ENCODE data around the gene THSD4. TPM values are rescaled to one million over a fixed set of nuclear protein-coding genes. Genes with fewer than 3 reads are reported as not detected.

The THSD4 gene
- total RNA-seq, 1 donor from 2014 or later, result 116 TPM

DNA sequence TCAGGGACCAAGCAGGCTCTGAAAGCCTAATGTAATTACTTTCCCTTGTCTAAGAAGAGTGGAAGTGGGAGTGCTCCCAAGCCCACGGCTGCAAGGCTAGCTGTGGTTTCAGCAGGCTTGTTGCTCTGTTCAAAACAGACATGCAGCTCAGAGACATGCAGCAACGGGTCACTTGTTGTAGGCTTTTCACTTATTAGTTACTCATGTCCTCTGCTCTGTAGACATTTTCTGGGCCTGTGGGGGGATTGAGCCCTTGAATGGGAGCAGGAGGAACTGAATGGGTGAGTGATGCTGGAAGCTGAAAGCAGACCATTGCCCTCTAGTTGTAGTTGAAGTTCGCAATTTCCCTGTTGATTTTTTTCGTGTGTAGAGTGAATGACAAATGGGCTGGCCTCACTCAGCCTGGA, 433.1 kb downstream of the THSD4 start:
- intact Hi-C loops (cut with DNase I), result no loop called here
- no peak for DNase-seq (ENCODE audit: low spot score)

DNA sequence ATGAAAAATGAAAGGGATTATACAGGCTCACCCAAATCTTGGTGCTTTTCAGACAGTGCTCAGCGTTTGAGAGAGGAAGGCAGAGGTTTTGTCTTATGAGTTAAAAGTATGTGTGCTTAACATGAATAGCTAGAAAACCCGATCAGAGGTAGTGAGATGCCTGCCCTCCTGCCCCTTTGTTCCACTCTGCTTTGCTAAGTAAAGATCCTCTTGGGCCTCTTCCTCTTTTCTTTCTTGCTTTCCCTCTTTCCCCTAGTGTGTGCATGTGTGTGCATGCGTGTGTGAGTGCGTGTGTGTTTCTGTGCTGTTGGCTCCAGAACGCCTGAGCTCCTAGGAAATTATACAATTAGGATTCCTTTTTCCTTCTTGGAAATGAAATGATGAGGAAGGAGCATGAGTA, 433.8 kb downstream of the THSD4 start:
- intact Hi-C loops (cut with DNase I), result no loop called here
- no peak for DNase-seq (ENCODE audit: low spot score)

DNA sequence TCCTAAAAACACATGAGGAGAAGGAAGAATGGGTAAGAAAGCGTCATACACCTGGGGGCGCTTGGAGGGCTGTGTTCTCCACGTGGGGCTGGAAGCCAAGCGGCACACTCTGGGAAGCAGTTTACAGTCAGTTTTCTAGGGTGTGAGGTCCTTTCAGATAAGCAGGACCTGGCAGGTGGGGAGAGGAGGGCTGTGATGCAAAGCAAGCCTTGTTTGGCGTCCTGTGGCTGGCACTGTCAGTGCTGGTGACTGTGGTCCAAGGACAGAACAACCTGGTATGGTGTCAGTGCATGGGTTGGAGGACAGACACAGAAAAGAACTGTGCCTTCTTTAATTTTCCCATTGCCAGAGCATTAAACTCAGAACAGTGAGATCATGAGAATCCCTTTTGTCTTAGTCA, 434.4 kb downstream of the THSD4 start:
- no peak for DNase-seq (ENCODE audit: low spot score)
- intact Hi-C loops (cut with DNase I), result no loop called here

DNA sequence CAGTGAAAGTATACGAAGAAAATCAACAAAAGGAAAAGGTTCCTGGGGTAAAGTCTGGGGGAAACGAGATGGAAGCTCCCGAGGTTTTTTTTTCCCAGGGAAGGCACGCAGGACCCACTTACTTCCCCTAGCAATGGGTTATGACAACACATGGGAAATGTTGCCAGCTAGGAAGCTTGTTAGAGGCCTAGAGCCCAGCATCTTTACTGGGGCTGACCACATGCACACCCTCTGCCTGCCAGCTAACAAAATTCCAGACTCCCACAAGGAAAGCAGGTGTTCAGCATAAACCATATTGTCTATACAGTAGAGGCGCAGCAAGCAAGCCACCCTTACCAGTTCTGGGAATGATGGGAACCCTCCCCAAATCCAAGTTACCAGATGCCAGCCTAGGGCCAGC, 436.3 kb downstream of the THSD4 start:
- DNase-seq (ENCODE audit: low spot score), result no peak
- intact Hi-C loops (cut with DNase I), result no loop called here

DNA sequence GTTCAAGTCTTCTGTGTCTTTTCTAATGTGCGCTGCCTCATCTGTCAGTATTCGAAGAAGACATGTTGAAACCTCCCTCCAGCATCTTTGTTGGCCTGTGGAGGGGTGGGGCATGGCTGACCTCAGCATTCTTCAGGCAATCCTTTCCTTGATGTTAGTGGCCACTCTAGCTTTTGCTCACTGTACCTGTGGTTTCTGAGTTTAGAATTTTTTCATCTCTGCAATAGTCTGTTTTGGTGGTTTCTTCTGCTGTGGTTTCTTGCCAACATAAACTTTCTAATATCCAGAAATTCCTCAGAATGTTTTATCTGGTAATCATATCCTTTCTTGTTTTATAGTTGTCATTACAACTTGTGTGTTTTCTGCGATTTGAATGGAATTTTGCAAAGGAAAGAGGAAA, 443.8 kb downstream of the THSD4 start:
- intact Hi-C loops (cut with DNase I), result no loop called here

DNA sequence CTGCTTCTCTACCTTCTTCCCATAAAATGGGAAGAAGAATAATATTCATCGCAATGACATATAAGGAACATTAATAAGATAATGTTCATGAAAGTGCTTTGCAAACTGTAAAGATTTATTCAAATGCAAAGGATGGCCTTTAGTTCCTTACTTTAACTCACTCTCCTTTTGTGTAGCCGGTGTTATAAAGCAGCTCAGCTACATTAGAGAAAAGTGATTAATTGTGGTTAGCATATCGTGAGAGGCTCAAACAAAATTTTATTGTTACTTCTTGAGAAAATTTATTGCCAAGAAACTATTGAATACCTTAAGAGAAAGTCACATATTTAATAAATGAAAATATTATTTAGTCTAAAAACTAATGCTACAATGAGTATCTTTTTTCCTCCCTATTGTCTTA, 444.3 kb downstream of the THSD4 start:
- intact Hi-C loops (cut with DNase I), result no loop called here
- no peak for DNase-seq (ENCODE audit: low spot score)

More for the DNA sequence above, 443.8 kb downstream of the THSD4 start:
- DNase-seq (ENCODE audit: low spot score), result no peak

DNA sequence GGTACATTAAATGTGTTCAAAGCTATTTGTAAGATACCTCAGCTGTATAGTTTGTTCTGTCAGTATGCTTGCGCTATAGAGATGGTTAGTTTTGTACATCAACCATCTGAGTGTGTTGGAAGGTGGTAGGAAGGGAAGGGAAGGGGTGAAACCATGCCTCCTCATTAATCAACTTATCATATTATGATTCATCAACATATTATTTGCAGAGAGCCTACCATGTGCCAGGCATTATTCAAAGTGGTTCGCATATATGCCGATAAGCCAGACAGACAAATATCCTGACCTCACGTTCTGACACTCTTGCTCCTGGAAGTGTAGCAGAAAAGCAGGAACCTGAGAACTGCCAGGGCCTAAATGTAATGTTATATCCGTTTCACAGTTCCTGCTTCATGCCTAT, 447.0 kb downstream of the THSD4 start:
- intact Hi-C loops (cut with DNase I), result no loop called here
- no peak for DNase-seq (ENCODE audit: low spot score)

DNA sequence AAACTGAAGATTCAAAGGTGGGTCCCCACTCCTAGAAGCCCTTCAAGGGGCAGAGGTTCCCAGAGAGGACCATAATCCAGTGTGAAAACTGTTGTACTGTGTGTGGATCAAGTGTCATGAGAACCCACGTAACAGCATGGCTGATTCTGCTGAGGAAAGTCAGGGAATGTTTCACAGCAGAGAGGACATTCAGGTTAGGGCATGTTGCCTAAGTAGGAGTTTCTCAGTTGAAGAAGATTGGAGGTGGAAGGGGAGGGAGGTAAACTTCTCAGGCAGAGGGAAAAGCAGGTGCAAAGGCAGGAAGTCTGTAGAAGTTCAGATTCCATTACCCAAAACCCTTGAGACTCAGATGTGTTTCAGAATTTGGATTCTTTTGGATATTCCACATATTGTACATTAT, 448.9 kb downstream of the THSD4 start:
- no peak for DNase-seq (ENCODE audit: low spot score)
- intact Hi-C loops (cut with DNase I), result no loop called here

DNA sequence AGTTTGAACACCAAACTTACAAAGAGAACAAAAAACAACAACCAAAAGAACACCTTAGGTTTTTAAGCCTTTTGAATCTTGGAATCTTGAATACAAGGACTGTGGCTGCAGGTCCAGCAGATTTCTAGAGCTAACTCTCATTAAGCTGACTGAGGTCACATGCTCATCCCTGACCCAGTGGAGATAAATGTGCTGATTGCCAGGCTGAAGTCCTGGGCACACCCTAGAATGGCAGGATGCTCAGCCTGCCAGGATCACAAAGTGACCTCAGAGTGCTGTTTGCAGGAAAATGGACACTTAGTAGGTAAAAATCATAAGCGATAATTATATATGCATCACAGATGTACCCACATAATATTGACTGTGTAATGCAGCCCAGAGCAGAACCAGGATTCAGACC, 449.7 kb downstream of the THSD4 start:
- DNase-seq (ENCODE audit: low spot score), result no peak
- intact Hi-C loops (cut with DNase I), result no loop called here

DNA sequence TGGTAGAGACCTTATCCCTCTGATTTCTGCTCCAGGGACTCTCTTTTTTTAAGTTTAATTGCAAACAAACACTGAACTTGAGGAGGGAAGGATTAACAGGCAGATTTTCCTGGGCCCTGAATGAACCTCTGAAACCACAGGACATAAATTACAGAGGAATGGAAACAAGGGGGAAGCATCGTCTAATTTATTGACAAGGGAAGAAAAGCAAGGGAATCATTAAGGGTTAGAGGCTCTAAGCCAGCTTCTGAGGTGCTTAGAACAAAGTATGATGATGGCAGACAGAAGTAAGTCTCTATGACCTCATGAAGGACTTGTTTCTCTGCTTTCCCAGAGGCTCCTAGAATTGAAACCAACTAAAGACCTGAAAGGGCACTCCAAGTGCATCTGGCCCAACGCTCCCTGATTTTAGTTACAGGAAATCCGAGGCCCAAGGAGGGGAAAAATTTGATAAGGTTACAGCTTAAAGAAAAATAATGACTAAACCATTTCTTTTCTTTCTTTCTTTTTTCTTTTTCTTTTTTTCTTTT, 450.4 kb downstream of the THSD4 start:
- DNase-seq (ENCODE audit: low spot score), result no peak
- intact Hi-C loops (cut with DNase I), result no loop called here

DNA sequence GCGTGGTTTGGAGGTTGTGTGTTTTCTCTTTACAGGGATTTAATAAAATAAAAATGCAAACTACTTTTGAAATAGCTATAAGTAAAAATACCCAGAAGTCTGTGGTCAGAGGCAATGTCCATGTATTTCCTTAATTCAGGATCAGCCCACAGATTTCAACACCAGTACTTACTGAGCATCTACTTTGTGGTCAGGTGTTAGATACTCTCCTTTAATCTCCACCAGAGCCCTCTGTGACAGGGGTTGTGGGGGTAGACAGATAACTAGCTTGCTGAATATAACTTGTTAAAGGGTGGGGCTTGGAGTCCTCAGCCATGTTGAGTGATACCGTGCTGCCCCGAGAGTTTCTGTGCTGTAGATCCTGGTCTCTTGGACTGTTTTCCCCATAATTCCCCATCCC, 451.0 kb downstream of the THSD4 start:
- no peak for DNase-seq (ENCODE audit: low spot score)
- intact Hi-C loops (cut with DNase I), result no loop called here

DNA sequence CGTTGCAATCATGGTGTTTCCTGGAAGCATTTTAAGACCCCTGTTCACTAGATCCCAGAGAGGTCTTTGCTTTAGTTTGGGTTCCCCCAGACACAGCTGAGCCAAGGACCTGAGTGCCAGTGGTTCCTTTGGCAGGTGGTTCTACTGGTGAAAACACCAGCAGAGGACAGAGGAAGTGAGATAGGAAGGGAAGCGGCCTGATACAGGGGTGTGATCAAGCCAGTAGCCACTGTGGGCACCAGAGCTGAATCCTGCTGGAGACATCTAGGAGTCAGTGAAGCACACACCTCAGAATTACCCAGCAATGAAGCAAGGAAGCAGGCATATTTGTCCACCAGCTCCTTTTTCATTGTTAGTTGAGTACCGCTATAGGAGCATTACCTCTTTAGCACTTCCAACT, 451.9 kb downstream of the THSD4 start:
- no peak for DNase-seq (ENCODE audit: low spot score)
- intact Hi-C loops (cut with DNase I), result no loop called here

DNA sequence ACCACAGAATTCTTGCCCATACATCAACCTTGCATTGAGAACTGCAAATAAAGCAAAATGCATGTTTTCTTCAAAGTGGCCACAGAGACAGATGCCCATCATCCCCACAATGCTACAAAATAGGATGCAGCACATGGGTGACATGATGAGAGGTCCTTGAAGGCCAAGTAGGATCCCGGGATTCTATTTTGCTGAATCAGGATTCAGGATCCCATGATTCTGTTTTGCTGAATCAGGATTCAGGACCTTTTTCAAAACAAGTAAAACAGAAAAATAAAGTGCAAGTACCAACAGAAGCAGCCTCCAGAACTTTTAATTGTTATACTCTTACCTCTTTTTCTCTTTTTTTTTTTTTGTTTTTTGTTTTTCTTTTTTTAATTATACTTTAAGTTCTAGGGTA, 453.0 kb downstream of the THSD4 start:
- intact Hi-C loops (cut with DNase I), result no loop called here
- no peak for DNase-seq (ENCODE audit: low spot score)

DNA sequence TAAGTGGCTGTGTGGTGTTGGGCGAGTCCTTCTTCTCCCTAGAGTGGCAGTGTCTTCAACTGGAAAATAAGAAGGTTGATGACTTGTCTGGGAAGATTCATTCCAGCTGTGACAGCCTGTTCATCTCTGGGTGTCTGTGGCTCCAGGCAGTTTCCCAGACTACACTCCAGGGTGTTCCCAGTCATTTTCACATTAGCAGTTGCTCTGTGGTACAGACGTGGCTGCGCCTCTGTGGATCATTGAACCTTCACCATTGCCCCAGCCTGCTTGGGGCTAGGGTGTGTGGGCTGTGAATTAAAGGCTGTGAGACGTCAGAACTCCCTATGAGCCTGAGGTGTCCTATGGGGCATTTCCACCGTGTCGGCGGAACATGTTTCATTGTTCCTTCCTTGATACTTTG, 455.5 kb downstream of the THSD4 start:
- no peak for DNase-seq (ENCODE audit: low spot score)
- intact Hi-C loops (cut with DNase I), result loop anchor here (5.0 kb wide), 1 partner anchor 118 kb away; no protein-coding TSS in a partner anchor

DNA sequence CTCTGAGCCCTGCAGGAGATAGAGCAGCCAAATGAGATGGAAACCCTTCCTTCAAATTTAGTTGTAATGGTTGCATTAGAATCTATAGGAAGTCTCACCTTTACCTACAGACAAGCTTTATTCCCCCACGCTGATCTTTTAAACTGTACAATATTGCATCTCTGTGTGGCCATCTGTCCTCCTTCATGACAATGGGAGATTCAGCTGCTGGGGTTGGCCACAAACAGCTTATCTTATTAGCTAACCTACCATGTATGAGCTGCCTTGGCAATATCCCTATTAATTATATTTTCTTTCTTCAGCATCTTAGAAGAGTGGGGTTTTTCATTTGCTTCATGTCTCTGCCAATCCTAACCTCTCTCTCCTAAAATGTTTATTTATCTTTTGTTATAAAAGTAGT, 456.4 kb downstream of the THSD4 start:
- no peak for DNase-seq (ENCODE audit: low spot score)
- intact Hi-C loops (cut with DNase I), result loop anchor here (5.0 kb wide), 1 partner anchor 119 kb away; no protein-coding TSS in a partner anchor

DNA sequence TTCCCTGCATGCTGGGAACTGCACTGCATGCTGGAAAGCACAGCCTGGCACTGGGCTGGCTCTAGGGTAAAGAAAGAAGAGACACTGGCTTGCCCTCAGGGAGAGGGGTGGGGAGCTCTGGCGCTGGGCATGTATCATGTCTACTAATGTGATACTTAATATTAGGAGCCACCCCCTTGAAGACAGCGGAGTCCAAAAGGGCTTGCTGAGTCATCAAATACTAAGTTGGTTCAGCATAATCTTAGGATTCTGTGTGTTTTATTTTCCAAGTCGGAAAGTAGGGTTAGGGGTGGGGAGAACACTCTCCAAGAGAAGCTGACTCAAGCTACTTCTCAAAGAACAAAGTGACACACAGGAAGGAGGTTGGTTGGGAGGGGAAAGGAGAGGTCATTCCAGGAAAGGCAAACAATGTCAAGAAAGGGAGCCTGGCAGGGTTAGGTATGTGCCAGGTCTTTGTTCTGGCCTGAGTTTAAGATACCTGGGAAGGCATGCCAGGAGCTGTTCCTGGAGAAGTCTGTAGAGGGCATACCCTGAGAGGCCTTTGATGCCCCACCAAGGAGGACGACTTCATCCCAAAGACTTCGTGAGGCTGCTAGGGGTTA, 457.3 kb downstream of the THSD4 start:
- intact Hi-C loops (cut with DNase I), result loop anchor here (5.0 kb wide), 1 partner anchor 120 kb away; no protein-coding TSS in a partner anchor
- no peak for DNase-seq (ENCODE audit: low spot score)

DNA sequence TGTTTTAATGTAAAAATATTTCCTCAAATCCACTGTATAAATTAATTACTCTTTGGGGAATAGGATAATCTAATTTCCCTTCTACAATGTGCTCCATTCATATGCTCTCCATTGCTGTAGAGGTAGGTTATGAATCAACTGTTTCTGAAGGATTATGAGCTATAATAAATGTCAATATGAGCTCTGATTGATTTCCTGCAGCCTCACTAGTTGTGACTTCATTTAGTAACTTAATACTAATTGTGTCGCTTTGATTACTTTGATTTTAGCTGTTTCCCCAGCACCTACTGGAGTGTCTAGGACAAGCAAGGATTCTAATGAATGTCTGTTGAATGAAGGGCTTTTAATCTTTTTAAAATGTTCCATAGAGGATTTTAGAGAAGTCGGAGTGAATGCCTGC, 458.3 kb downstream of the THSD4 start:
- DNase-seq (ENCODE audit: low spot score), result no peak

DNA sequence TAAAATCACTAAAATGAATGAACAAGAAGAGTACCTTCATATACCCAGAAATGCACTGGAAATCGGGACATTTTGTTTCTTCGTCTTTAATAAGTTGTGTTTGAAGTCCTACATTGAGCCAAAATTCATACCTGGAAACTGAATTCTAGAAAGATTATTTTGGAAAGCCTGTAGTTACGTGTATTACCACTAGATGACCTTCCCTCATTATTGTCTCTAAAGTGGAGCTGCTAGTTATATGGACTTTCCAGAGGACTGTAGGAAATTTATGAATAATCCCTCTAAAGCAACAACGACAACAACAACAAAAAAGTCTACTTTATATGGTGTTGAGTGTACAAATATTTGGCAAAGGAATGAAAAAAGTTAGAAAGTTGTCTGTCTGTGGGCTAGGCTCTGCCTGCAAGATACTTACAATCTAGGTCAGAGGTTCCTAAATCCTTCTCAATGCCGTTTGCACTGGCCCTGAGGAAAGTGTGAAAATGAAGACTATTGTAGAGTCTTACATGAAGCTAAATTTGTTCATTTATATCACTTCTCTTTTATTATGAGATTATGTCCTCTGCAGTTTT, 460.3 kb downstream of the THSD4 start:
- DNase-seq (ENCODE audit: low spot score), result no peak
- intact Hi-C loops (cut with DNase I), result loop anchor here (2.0 kb wide), 1 partner anchor 155 kb away; no protein-coding TSS in a partner anchor

More for the DNA sequence above, 458.3 kb downstream of the THSD4 start:
- intact Hi-C loops (cut with DNase I), result loop anchor here (5.0 kb wide), 1 partner anchor 121 kb away; no protein-coding TSS in a partner anchor

DNA sequence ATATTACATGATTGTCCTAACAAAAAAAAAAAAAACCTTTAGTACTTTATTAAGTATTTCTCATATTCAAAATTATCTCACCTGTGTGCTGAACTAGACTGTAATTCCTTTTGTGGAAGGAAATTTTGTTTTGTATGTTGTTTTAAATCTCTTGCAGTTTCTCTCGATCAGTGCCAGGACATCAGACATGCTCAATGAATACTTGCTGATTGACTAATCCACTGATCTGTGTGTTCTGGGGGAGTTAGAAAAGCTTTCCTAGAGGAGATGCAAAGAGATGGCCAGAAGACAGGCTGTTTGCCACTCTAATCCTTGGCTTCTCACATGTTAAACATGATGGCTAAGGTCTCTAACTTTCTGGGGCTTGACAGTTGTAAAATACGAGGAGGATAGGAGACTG, 461.8 kb downstream of the THSD4 start:
- DNase-seq (ENCODE audit: low spot score), result no peak
- intact Hi-C loops (cut with DNase I), result no loop called here

DNA sequence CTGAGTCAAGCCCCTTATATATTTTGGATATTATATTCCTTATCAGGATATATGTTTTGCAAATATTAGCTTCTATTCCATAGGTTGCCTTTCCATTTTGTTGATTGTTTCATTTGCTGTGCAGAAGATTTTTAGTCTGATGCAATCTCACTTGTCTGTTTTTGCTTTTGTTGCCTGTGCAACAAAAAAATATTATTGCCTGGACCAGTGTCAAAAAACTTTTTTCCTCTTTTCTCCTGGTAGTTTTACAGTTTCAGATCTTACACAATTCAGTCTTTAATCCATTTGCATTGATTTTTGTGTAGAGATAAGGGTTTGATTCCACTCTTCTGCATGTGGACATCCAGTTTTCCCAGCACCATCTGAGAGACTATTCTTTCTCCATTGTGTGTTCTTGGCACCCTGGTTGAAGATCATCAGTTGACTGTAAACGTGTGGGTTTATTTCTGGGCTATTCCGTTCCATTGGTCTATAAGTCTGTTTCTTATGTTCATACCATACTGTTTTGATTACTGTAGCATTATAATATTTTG, 466.2 kb downstream of the THSD4 start:
- no peak for DNase-seq (ENCODE audit: low spot score)
- intact Hi-C loops (cut with DNase I), result no loop called here

DNA sequence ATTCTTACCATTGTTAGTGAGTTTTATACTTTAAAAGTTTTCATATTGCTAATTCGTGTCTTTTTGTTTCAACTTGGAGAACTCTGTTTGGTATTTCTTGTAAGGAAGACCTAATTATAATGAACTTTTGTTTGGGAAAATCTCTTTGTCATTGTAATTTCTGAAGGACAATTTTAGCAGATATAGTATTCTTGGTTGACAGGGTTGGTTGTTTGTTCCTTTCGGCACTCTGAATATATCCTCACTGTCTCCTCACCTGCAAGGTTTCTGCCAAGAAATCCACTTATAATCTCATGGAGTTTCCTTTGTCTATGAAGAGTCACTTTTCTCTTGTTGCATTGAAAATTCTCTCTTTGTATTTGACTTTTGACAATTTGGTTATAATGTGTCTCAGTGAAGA, 469.9 kb downstream of the THSD4 start:
- intact Hi-C loops (cut with DNase I), result no loop called here
- no peak for DNase-seq (ENCODE audit: low spot score)

Measured in cardiac septum (tissue), 1 donor.